Mesendoderm (in vitro differentiated cells): Measurements from ENCODE around the gene C17orf58. TPM values are rescaled to one million over a fixed set of nuclear protein-coding genes. Genes with fewer than 3 reads are reported as not detected.
"Not testable (repeated sequence)": the region's sequence is repeated elsewhere in the genome, so short reads cannot be mapped to it uniquely, and the experiment has no call there.

Source experiments
- DNase-seq: peaks from one replicate; pipeline ENCODE4 v3.0.0; 2013
- H2AK5ac ChIP-seq: 2 replicates; pipeline ENCODE4 v1.6.1; 2013; ENCODE audit warnings: low read length, inconsistent platforms
- H2BK120ac ChIP-seq: 2 replicates; pipeline ENCODE4 v1.6.1; 2013; ENCODE audit warnings: low read depth, mild to moderate bottlenecking, low read length, moderate library complexity, mixed read lengths
- H2BK15ac ChIP-seq: replicated peaks from 2 replicates; pipeline ENCODE4 v1.6.1; 2013; ENCODE audit warnings: low read depth, mild to moderate bottlenecking, moderate library complexity
- H2BK5ac ChIP-seq: 2 replicates; pipeline ENCODE4 v1.6.1; 2013; ENCODE audit warnings: low read length, inconsistent platforms
- H3K18ac ChIP-seq: 2 replicates; pipeline ENCODE4 v1.6.1; 2013; ENCODE audit warnings: mild to moderate bottlenecking, low read length, mixed read lengths
- H3K23ac ChIP-seq: one replicate; pipeline ENCODE4 v1.6.1; 2013; ENCODE audit warnings: low read length
- H3K27ac ChIP-seq: 2 replicates; pipeline ENCODE4 v1.5.1; 2013; ENCODE audit warnings: low read depth, mild to moderate bottlenecking, inconsistent platforms, low read length, moderate library complexity
- H3K27me3 ChIP-seq: 2 replicates; pipeline ENCODE4 v1.6.1; 2013; ENCODE audit warnings: low read length, control low read depth, mild to moderate bottlenecking, inconsistent platforms; ENCODE audit not compliant: insufficient read depth, poor library complexity
- H3K36me3 ChIP-seq: 2 replicates; pipeline ENCODE4 v1.6.1; 2013; ENCODE audit warnings: low read length, inconsistent platforms; ENCODE audit not compliant: control insufficient read depth, insufficient read depth
- H3K4ac ChIP-seq: one replicate; pipeline ENCODE4 v1.6.1; 2013; ENCODE audit warnings: low read depth, mild to moderate bottlenecking, low read length, moderate library complexity
- H3K4me1 ChIP-seq: 2 replicates; pipeline ENCODE4 v1.6.1; 2013; ENCODE audit warnings: low read depth, low read length, inconsistent platforms; ENCODE audit not compliant: control insufficient read depth
- H3K4me2 ChIP-seq: 2 replicates; pipeline ENCODE4 v1.6.1; 2013; ENCODE audit warnings: low read length
- H3K4me3 ChIP-seq: 2 replicates; pipeline ENCODE4 v1.5.1; 2013; ENCODE audit warnings: mild to moderate bottlenecking, low read length
- H3K56ac ChIP-seq: one replicate; pipeline ENCODE4 v1.6.1; 2013; ENCODE audit warnings: low read length
- H3K79me1 ChIP-seq: 2 replicates; pipeline ENCODE4 v1.6.1; 2013; ENCODE audit warnings: low read length, inconsistent platforms
- H3K79me2 ChIP-seq: 2 replicates; pipeline ENCODE4 v1.6.1; 2013; ENCODE audit warnings: mild to moderate bottlenecking, low read length; ENCODE audit not compliant: control insufficient read depth, insufficient read depth
- H3K9ac ChIP-seq: 2 replicates; pipeline ENCODE4 v1.6.1; 2013; ENCODE audit warnings: low read length, inconsistent platforms
- H4K5ac ChIP-seq: one replicate; pipeline ENCODE4 v1.6.1; 2013; ENCODE audit warnings: low read length
- H4K8ac ChIP-seq: one replicate; pipeline ENCODE4 v1.6.1; 2013; ENCODE audit warnings: low read depth, mild to moderate bottlenecking, control low read depth, low read length, moderate library complexity
- WGBS: extraction: QIAGEN DNeasy Blood & Tissue Kit; methylation state at CpG from one replicate; pipeline ENCODE4 v1.1.7; 2013; ENCODE audit warnings: low lambda C conversion rate, missing lambda C conversion rate; ENCODE audit not compliant: insufficient coverage; ENCODE audit errors: extremely low coverage; 5-methylcytosine and 5-hydroxymethylcytosine counted together
- polyA plus RNA-seq, 2 experiments: library from polyadenylated mRNA; stranded (reverse); fragments of 200-250 nt; gene quantifications; one replicate each; pipeline ENCODE4 v1.2.3, GENCODE V29; 2013

The C17orf58 gene
- 31.3 TPM for polyA plus RNA-seq (2013, experiment 1 of 2)
- polyA plus RNA-seq (2013, experiment 2 of 2), result 31.8 TPM

GRCh38 chr17:67996301-67997171 is at the start of gene C17orf58:
Gene C17orf58, minus strand, starts transcription at chr17:67996469. Its CDS starts 271 bp downstream, at chr17:67996198.
- not testable (repeated sequence) for H4K5ac ChIP-seq, H3K79me2 ChIP-seq, H3K36me3 ChIP-seq, H3K23ac ChIP-seq, H3K27ac ChIP-seq, H3K4ac ChIP-seq, H3K79me1 ChIP-seq, H3K27me3 ChIP-seq, H4K8ac ChIP-seq, H2AK5ac ChIP-seq, H3K4me1 ChIP-seq, H2BK5ac ChIP-seq, H2BK120ac ChIP-seq, H2BK15ac ChIP-seq, H3K18ac ChIP-seq
- no CpG with 5 or more reads among the region's 25 CpGs for WGBS
- Histone ChIP-seq H3K56ac (peak within 1 kb of the TSS; percentile 76), H3K9ac (peak within 1 kb of the TSS; percentile 68), H3K4me3 (peak within 1 kb of the TSS; percentile 59), H3K4me2 (peak within 1 kb of the TSS; percentile 80)
- DNase-seq, result peak; percentile 47

- WGBS, result no CpG with 5 or more reads among the region's 11 CpGs
- no peaks in the 10 kb centered on the region for H3K4me1 ChIP-seq
- no peak overlapping the region for H4K8ac ChIP-seq
- H3K9ac ChIP-seq, result peak overlapping the region; percentile 100
- no peak overlapping the region for H2BK15ac ChIP-seq
- peaks cover 10% of the 10 kb centered on the region for H3K36me3 ChIP-seq
- no peak overlapping the region for H2AK5ac ChIP-seq
- no peak for DNase-seq
- H3K27ac ChIP-seq, result peak overlapping the region; percentile 77
- H3K23ac ChIP-seq, result peak overlapping the region; percentile 98
- H2BK120ac ChIP-seq, result no peak overlapping the region
- H2BK5ac ChIP-seq, result no peak overlapping the region
- peak overlapping the region; percentile 91 for H3K4me2 ChIP-seq
- no peaks in the 10 kb centered on the region for H3K27me3 ChIP-seq
- peak overlapping the region; percentile 99 for H3K56ac ChIP-seq
- H3K4ac ChIP-seq, result no peak overlapping the region
- peaks cover 30% of the 10 kb centered on the region for H3K79me2 ChIP-seq
- peaks cover 3% of the 10 kb centered on the region for H3K79me1 ChIP-seq
- peak overlapping the region; percentile 99 for H3K4me3 ChIP-seq
- no peak overlapping the region for H4K5ac ChIP-seq
- no peak overlapping the region for H3K18ac ChIP-seq
Observed at GRCh38 chr17:68036304-68037147, 40.3 kb upstream of the C17orf58 start.

- H2BK5ac ChIP-seq, result peak within 1 kb of the TSS; percentile 95
- no peak within 1 kb of the TSS for H2BK15ac ChIP-seq
- H3K27me3 ChIP-seq, result no peaks in the 10 kb centered on the region
- peak within 1 kb of the TSS; percentile 100 for H3K9ac ChIP-seq
- peak within 1 kb of the TSS; percentile 98 for H3K4ac ChIP-seq
- peaks cover 7% of the 10 kb centered on the region for H3K36me3 ChIP-seq
- peak; percentile 99 for DNase-seq
- peak within 1 kb of the TSS; percentile 85 for H2AK5ac ChIP-seq
- peaks cover 3% of the 10 kb centered on the region for H3K79me1 ChIP-seq
- H2BK120ac ChIP-seq, result no peak within 1 kb of the TSS
- peak within 1 kb of the TSS; percentile 99 for H3K4me3 ChIP-seq
- H3K4me2 ChIP-seq, result peak within 1 kb of the TSS; percentile 91
- H3K79me2 ChIP-seq, result peaks cover 30% of the 10 kb centered on the region
- WGBS, result no CpG with 5 or more reads among the region's 72 CpGs
- H4K5ac ChIP-seq, result no peak within 1 kb of the TSS
- H3K27ac ChIP-seq, result peak within 1 kb of the TSS; percentile 77
- peak within 1 kb of the TSS; percentile 98 for H3K23ac ChIP-seq
- peak within 1 kb of the TSS; percentile 92 for H3K18ac ChIP-seq
- H3K4me1 ChIP-seq, result no peaks in the 10 kb centered on the region
- peak within 1 kb of the TSS; percentile 78 for H4K8ac ChIP-seq
- H3K56ac ChIP-seq, result peak within 1 kb of the TSS; percentile 99
Observed at GRCh38 chr17:68035523-68036303, 39.4 kb upstream of the C17orf58 start, which contains the start of gene KPNA2. Gene KPNA2, plus strand, starts transcription at chr17:68035735. Its CDS starts 1,398 bp downstream, at chr17:68037133.

- H3K27me3 ChIP-seq, result no peaks in the 10 kb centered on the region
- no peak overlapping the region for H3K4ac ChIP-seq
- H3K27ac ChIP-seq, result no peak overlapping the region
- no peak overlapping the region for H3K23ac ChIP-seq
- H4K8ac ChIP-seq, result no peak overlapping the region
- H2BK5ac ChIP-seq, result no peak overlapping the region
- no peak overlapping the region for H2BK15ac ChIP-seq
- no peak overlapping the region for H3K56ac ChIP-seq
- no peak overlapping the region for H3K4me3 ChIP-seq
- H3K18ac ChIP-seq, result no peak overlapping the region
- no peak overlapping the region for H2BK120ac ChIP-seq
- H3K36me3 ChIP-seq, result peaks cover 3% of the 10 kb centered on the region
- peaks cover under 1% of the 10 kb centered on the region for H3K79me1 ChIP-seq
- no peak overlapping the region for H4K5ac ChIP-seq
- H3K79me2 ChIP-seq, result peaks cover 30% of the 10 kb centered on the region
- no peaks in the 10 kb centered on the region for H3K4me1 ChIP-seq
- no CpG with 5 or more reads among the region's 27 CpGs for WGBS
- no peak overlapping the region for H3K9ac ChIP-seq
- DNase-seq, result no peak
- H2AK5ac ChIP-seq, result no peak overlapping the region
- H3K4me2 ChIP-seq, result no peak overlapping the region
Observed at GRCh38 chr17:68035131-68035522, 38.9 kb upstream of the C17orf58 start.

- no CpG with 5 or more reads among the region's 1 CpG for WGBS
- no peak overlapping the region for H3K4ac ChIP-seq
- no peak overlapping the region for H3K4me3 ChIP-seq
Observed at GRCh38 chr17:68034452-68034776, 38.1 kb upstream of the C17orf58 start.

More at GRCh38 chr17:68034452-68034776, 38.1 kb upstream of the C17orf58 start:
- Histone ChIP-seq H3K79me1 (no peaks in the 10 kb centered on the region), H2BK15ac (no peak overlapping the region), H4K8ac (no peak overlapping the region), H3K23ac (no peak overlapping the region), H3K18ac (no peak overlapping the region), H3K36me3 (peaks cover 2% of the 10 kb centered on the region), H3K27ac (no peak overlapping the region), H3K9ac (no peak overlapping the region), H2BK5ac (no peak overlapping the region), H3K4me1 (no peaks in the 10 kb centered on the region), H3K27me3 (no peaks in the 10 kb centered on the region), H3K56ac (no peak overlapping the region), H3K4me2 (no peak overlapping the region), H4K5ac (no peak overlapping the region), H2AK5ac (no peak overlapping the region), H3K79me2 (peaks cover 30% of the 10 kb centered on the region), H2BK120ac (no peak overlapping the region)
- no peak for DNase-seq
